ENCODE measurements around the gene ZBTB14. TPM values are rescaled to one million over a fixed set of nuclear protein-coding genes. Genes with fewer than 3 reads are reported as not detected.

Gene ZBTB14
- total RNA-seq, 1 donor = 16.3 TPM

DNA sequence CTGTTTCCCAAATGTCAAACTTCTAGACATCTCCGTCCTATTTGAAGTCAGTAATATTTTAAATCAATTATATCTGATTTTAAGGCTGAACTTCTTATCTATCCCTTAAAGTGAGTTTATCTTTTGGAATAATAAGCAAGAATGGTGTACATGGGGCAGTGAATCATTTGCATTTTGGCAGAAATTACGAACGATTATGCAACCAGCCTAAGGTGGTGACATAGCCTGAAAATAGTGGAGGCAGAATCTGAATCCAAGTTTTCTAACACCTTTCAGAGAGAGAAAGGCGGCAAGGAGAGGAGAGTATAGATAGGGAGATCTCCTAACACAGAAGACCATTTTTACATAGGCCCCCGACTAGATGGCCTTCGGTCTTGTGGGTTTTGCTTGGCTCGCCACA lies 10.7 kb downstream of the ZBTB14 start:
- Histone ChIP-seq H3K4me2 (ENCODE audit: insufficient read depth, low read length) (no peak overlapping the region), H2AFZ (ENCODE audit: low read length) (no peak overlapping the region), H3K79me2 (ENCODE audit: insufficient read depth, low read length) (no peaks in the 10 kb centered on the region), H3K27ac (ENCODE audit: low read depth, low read length) (no peak overlapping the region), H3K9me3 (ENCODE audit: low read depth, low read length) (no peaks in the 10 kb centered on the region), H4K20me1 (ENCODE audit: insufficient read depth, low read length) (no peaks in the 10 kb centered on the region), H3K4me1 (ENCODE audit: insufficient read depth, low read length) (peaks cover 5% of the 10 kb centered on the region), H3K27me3 (ENCODE audit: insufficient read depth, low read length) (no peaks in the 10 kb centered on the region), H3K36me3 (ENCODE audit: insufficient read depth, low read length) (peaks cover 2% of the 10 kb centered on the region), H3K4me3 (ENCODE audit: insufficient read depth, low read length) (no peak overlapping the region)
- TF ChIP-seq, protein P1, sequence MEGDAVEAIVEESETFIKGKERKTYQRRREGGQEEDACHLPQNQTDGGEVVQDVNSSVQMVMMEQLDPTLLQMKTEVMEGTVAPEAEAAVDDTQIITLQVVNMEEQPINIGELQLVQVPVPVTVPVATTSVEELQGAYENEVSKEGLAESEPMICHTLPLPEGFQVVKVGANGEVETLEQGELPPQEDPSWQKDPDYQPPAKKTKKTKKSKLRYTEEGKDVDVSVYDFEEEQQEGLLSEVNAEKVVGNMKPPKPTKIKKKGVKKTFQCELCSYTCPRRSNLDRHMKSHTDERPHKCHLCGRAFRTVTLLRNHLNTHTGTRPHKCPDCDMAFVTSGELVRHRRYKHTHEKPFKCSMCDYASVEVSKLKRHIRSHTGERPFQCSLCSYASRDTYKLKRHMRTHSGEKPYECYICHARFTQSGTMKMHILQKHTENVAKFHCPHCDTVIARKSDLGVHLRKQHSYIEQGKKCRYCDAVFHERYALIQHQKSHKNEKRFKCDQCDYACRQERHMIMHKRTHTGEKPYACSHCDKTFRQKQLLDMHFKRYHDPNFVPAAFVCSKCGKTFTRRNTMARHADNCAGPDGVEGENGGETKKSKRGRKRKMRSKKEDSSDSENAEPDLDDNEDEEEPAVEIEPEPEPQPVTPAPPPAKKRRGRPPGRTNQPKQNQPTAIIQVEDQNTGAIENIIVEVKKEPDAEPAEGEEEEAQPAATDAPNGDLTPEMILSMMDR (IDR thresholded peaks at IDR 0.05; ENCODE audit: extremely low read depth, low read depth, low read length) = no peak
- DNase-seq (ENCODE audit: insufficient read length, low spot score, missing footprints) = no peak

DNA sequence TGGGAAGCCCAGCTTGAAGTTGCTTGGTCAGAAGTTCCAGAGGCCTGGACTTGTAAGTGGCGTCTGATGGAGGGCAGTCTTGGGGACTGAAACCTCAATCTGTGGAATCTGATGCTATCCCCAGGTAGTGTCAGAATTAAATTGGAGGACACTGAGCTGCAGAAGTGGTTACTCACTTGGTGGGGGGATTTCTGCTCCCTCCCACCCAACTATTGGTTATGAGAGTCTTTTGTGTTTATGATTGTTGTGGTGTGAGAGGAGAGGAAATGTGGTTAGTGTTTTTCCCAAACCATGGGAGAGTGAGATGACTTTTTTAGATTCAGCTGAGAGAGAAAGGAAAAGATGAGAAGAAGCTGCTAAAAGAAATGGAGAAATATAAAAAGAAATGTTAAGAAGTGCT lies 12.8 kb downstream of the ZBTB14 start:
- H2AFZ ChIP-seq (ENCODE audit: low read length) = no peak overlapping the region
- no peaks in the 10 kb centered on the region for H3K27me3 ChIP-seq (ENCODE audit: insufficient read depth, low read length)
- peaks cover 5% of the 10 kb centered on the region for H3K4me1 ChIP-seq (ENCODE audit: insufficient read depth, low read length)
- no peaks in the 10 kb centered on the region for H3K79me2 ChIP-seq (ENCODE audit: insufficient read depth, low read length)
- H3K9me3 ChIP-seq (ENCODE audit: low read depth, low read length) = no peaks in the 10 kb centered on the region
- no peaks in the 10 kb centered on the region for H3K36me3 ChIP-seq (ENCODE audit: insufficient read depth, low read length)
- no peak overlapping the region for H3K4me2 ChIP-seq (ENCODE audit: insufficient read depth, low read length)
- TF ChIP-seq, protein P1 (IDR thresholded peaks at IDR 0.05; ENCODE audit: extremely low read depth, low read depth, low read length) = no peak
- DNase-seq (ENCODE audit: insufficient read length, low spot score, missing footprints) = no peak
- no peak overlapping the region for H3K4me3 ChIP-seq (ENCODE audit: insufficient read depth, low read length)
- H4K20me1 ChIP-seq (ENCODE audit: insufficient read depth, low read length) = no peaks in the 10 kb centered on the region
- H3K27ac ChIP-seq (ENCODE audit: low read depth, low read length) = no peak overlapping the region

DNA sequence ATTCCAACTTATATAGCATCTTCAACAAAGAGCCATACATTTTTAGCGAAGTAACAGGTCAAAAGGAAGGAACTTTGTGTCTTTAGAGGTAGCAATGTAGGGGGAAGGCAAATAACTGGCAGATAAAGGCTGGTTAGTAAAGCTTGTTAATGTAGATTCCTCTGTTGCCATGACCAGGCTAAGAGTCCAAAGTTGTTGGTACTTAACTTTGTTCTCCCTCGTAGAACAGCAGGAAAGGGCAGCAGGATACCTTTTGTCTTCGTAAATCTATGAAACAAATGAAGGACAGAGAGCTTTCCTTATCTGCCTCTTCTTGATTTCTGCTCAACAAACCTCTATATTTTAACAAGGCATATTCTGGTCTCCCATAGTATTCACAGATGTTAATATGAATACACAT lies 18.6 kb downstream of the ZBTB14 start:
- Histone ChIP-seq H3K4me3 (ENCODE audit: insufficient read depth, low read length) (no peak overlapping the region), H3K27me3 (ENCODE audit: insufficient read depth, low read length) (no peaks in the 10 kb centered on the region), H3K27ac (ENCODE audit: low read depth, low read length) (no peak overlapping the region), H3K4me1 (ENCODE audit: insufficient read depth, low read length) (no peaks in the 10 kb centered on the region), H2AFZ (ENCODE audit: low read length) (no peak overlapping the region), H3K79me2 (ENCODE audit: insufficient read depth, low read length) (no peaks in the 10 kb centered on the region), H3K9me3 (ENCODE audit: low read depth, low read length) (no peaks in the 10 kb centered on the region), H4K20me1 (ENCODE audit: insufficient read depth, low read length) (no peaks in the 10 kb centered on the region), H3K4me2 (ENCODE audit: insufficient read depth, low read length) (no peak overlapping the region), H3K36me3 (ENCODE audit: insufficient read depth, low read length) (no peaks in the 10 kb centered on the region)
- TF ChIP-seq, protein P1 (IDR thresholded peaks at IDR 0.05; ENCODE audit: extremely low read depth, low read depth, low read length) = no peak
- no peak for DNase-seq (ENCODE audit: insufficient read length, low spot score, missing footprints)

DNA sequence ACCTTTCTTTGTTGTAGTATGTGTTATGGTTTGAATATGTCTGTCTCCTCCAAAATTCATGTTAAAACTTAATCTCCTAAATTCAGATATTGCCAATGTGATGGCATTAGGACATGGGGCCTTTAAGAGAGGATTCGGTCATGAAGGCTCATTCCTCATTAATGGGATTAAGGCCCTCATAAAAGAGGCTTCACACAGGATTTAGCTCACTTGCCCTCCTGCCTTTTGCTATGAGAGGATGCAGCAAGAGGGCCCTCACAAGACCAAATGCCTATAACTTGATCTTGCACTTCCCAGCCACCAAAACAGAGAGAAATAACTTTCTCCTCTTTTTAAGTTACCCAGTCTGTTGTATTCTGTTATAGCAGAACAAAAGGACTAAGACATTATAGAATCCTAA lies 19.7 kb downstream of the ZBTB14 start:
- Histone ChIP-seq H4K20me1 (ENCODE audit: insufficient read depth, low read length) (no peaks in the 10 kb centered on the region), H3K27ac (ENCODE audit: low read depth, low read length) (no peak overlapping the region), H2AFZ (ENCODE audit: low read length) (no peak overlapping the region), H3K4me2 (ENCODE audit: insufficient read depth, low read length) (no peak overlapping the region), H3K79me2 (ENCODE audit: insufficient read depth, low read length) (no peaks in the 10 kb centered on the region), H3K4me3 (ENCODE audit: insufficient read depth, low read length) (no peak overlapping the region), H3K9me3 (ENCODE audit: low read depth, low read length) (no peaks in the 10 kb centered on the region), H3K27me3 (ENCODE audit: insufficient read depth, low read length) (no peaks in the 10 kb centered on the region), H3K4me1 (ENCODE audit: insufficient read depth, low read length) (no peaks in the 10 kb centered on the region), H3K36me3 (ENCODE audit: insufficient read depth, low read length) (no peaks in the 10 kb centered on the region)
- DNase-seq (ENCODE audit: insufficient read length, low spot score, missing footprints) = no peak
- TF ChIP-seq, protein P1 (IDR thresholded peaks at IDR 0.05; ENCODE audit: extremely low read depth, low read depth, low read length) = no peak

Measured in osteoblast (primary cell).